HG02885 (cell line): ENCODE measurements around the gene LORICRIN.
"Not testable (repeated sequence)": the region's sequence is repeated elsewhere in the genome, so short reads cannot be mapped to it uniquely, and the experiment has no call there.

Source experiments
- ATAC-seq: cut with Tn5 transposase; IDR thresholded peaks from one replicate; pipeline ENCODE4 v1.9.1; 2021; ENCODE audit warnings: mild to moderate bottlenecking; ENCODE audit not compliant: unreplicated experiment, poor library complexity

Gene LORICRIN, protein sequence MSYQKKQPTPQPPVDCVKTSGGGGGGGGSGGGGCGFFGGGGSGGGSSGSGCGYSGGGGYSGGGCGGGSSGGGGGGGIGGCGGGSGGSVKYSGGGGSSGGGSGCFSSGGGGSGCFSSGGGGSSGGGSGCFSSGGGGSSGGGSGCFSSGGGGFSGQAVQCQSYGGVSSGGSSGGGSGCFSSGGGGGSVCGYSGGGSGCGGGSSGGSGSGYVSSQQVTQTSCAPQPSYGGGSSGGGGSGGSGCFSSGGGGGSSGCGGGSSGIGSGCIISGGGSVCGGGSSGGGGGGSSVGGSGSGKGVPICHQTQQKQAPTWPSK

GRCh38 chr1:153259387-153259786, at the start of gene LORICRIN:
Gene LORICRIN (plus strand): TSS chr1:153259687. CDS start chr1:153260950, 1,263 bp downstream.
- no peak for ATAC-seq

DNA sequence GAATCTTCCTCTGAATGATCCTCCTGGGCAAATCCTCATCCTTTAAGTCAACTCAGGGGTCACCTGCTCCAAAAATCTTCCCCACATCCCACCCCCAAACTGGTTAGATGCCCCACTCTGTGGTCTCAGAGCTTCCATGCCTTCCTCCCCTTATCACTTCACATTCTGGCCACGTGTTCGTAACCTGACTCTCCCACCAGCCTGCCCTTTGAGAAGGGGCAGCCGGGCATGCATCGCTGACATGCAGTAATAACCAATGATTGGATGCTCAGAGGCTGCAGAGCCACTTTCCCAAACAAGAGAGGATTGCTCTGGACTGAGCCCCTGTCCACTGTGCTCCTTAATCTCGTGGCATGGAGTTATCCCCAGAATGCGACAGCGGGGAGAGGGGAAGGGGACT, 49.3 kb upstream of the LORICRIN start:
- no peak for ATAC-seq

- no peak for ATAC-seq
Measured at GRCh38 chr1:153212201-153212600, 47.3 kb upstream of the LORICRIN start.

GRCh38 chr1:153213519-153213918, 46.0 kb upstream of the LORICRIN start:
- no peak for ATAC-seq

DNA sequence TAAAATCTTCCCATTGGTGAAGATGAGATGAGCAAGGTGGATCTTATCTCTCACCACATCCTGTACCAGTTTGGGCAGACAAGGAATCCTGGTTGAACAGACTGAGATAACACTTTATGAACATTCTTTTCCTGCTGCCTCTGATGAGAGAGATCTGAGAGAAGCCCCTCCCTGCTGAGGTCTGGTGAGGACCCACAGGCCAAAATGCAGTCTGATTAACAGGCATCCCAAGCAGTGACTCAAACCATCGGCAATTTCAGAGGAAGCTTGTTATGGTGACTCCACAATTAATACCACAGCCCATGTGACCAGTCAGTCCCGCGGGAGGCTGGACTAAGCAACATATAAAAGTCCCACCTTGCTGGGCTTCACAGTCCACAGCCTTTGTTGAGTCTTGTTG, 42.3 kb upstream of the LORICRIN start, which contains the start of gene PRR9:
Gene PRR9 (plus strand): TSS at position 373 of the 400 bp plus-strand sequence. CDS start 561 bp downstream, outside the sequence.
- ATAC-seq, result no peak

DNA sequence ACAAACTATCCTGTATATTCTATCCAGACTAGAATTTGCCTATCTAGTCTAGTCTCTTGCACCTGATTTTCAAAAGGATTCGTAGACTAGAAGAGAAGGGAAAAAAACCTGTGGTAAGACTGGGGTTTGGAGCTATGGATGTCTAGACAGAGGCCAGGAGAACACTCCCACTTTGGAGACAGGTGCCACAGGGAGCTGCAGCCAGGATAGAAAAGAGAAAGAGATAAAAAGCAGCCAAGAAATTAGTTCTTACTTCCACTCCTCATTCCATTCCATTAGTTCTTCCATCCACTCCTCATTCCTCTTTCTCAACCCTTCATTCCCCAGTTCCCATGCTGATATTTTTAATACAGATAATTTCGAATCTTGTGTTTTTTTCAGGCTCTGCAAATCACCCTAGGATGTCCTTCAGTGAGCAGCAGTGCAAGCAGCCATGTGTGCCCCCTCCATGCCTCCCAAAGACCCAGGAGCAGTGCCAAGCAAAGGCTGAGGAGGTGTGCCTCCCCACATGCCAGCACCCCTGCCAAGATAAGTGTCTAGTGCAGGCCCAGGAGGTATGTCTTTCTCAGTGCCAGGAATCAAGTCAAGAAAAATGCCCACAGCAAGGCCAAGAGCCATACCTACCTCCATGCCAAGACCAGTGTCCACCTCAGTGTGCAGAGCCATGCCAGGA, 41.6 kb upstream of the LORICRIN start:
- no peak for ATAC-seq

DNA sequence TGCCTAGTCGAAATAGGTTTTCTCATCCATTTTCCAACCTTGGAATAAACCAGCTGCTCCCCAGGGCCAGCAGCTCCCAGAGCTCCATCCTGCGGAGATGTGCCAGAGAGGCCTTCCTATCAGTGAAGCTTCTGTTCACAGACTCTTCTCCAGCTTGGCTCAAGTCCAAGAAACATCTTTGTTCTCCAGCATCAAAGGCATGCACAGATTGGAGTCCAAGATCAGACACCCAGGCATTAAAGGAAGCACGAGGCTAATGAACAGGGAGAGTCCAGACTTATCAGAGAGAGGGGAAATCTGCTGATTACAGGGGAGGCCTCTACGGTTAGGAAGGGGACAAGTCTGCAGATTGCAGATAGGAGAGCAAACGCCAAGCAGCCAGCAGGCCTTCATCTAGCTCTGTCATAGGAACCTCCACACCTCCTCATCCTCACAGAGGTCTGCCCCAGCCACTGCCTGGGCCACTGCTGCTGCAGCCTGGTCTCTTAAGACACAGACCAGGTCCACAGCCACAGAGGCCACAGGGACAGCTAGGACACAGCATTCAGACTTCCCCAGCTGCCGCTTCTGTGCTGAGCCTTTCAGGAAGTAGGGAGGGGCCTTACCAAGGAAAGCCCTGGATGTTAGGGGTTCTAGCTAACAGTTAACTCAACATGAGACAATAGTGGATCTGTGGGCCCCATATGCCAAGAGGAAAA, 38.7 kb upstream of the LORICRIN start:
- no peak for ATAC-seq

GRCh38 chr1:153223040-153223891, 36.2 kb upstream of the LORICRIN start:
- peak; percentile 85 for ATAC-seq

GRCh38 chr1:153227810-153228209, 31.7 kb upstream of the LORICRIN start:
- no peak for ATAC-seq

GRCh38 chr1:153228491-153228890, 31.0 kb upstream of the LORICRIN start:
- no peak for ATAC-seq

- not testable (repeated sequence) for ATAC-seq
Measured at GRCh38 chr1:153229076-153229829, 30.2 kb upstream of the LORICRIN start.

DNA sequence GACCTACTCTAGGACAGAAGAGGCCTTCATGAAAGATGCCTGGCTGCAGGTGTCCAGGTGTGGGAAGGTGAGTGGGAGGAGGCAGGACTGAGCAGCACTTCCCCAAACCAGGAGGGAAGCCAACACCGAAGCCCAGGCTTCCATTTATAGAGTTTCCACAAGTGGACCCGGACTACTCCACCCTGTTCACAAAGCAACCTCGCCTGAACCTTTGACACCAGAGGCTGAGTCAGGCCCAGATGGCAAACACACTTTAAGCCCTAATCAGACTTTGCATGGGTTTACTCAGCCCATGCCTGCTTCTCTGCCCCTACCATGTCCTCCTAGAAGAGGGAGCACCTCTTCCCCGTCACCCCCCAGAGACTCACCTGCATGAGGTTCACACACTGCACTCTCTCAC, 28.1 kb upstream of the LORICRIN start:
- ATAC-seq, result no peak

DNA sequence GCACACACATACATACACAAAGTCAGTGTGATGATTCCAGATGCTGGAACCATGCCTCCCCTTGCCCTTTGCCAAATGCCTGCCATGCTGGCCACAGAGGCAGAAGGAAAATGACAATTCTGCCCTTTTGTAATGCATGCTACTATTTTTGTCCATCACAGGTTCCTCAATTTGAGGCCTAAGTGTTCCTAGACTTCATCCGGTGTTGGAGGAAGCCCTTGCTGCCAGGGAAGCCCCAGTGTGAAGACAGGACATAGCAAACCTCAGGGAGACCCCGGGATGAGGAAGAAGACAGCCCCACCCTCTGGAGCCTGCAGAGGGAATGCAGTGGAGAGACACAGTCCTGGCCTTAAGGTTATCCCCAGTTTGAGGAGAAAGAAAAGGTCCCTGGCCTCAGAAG, 27.7 kb upstream of the LORICRIN start:
- ATAC-seq, result no peak

- ATAC-seq, result no peak
Measured at GRCh38 chr1:153232553-153232952, 26.9 kb upstream of the LORICRIN start.

- ATAC-seq, result no peak
Measured at GRCh38 chr1:153233448-153233847, 26.0 kb upstream of the LORICRIN start.

DNA sequence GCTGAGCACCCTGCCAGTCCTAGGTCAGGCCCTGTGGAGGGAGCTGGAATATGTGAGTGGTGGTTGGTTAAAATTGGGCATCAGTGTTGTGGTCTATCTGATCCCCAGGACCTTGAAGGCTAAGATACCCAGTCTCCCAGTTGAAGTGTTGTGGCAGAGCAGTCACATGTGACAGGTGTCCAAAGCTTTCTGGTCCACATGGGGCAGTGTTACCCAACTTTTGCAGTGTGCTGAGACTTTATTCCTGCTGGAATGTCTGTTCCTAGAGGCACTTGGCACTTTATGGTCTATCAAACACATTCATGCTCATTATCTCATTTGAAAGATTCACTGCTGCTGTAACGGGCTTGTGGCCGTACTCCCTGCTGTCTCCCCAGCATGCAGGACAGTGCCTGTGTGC, 21.0 kb upstream of the LORICRIN start:
- no peak for ATAC-seq

GRCh38 chr1:153242160-153242559, 17.3 kb upstream of the LORICRIN start:
- no peak for ATAC-seq

GRCh38 chr1:153245466-153245865, 14.0 kb upstream of the LORICRIN start:
- no peak for ATAC-seq

DNA sequence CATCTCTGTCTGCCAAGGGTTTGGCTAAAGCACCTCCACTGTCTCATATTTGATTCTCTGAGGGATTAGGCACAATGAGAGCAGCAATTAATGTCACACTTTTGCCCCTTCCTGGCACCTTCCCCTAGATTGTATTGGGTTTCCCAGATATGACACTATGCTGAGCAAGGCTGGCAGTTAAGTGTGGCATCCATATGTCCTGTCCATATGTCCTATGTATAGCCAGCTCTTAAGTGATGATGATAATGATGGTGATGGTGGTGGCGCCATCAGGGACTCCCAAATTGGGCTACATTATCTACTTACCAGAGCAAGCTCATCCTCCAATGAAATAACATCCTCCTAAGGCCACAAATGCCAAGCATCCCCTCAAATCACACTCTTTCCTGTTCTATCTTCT, 13.5 kb upstream of the LORICRIN start:
- no peak for ATAC-seq

GRCh38 chr1:153246825-153247224, 12.7 kb upstream of the LORICRIN start:
- ATAC-seq, result no peak
